Panc1 (cell line): ENCODE measurements around the gene MXD4.

Experiments used
- POLR2AphosphoS5 ChIP-seq: IDR thresholded peaks from 2 replicates; pipeline ENCODE4 v1.6.1; 2012; ENCODE audit warnings: mild to moderate bottlenecking, low read depth, low read length, moderate library complexity
- SIN3A ChIP-seq: IDR thresholded peaks from 2 replicates; pipeline ENCODE4 v1.6.1; 2012; ENCODE audit warnings: low read depth, mild to moderate bottlenecking, low read length, moderate library complexity, borderline replicate concordance; ENCODE audit not compliant: insufficient read depth
- TCF7L2 ChIP-seq: IDR thresholded peaks from 2 replicates; pipeline ENCODE4 v1.6.1; 2011; ENCODE audit warnings: mild to moderate bottlenecking, low read depth, low read length, inconsistent platforms
- TF ChIP-seq, protein P1 (sequence below): fragments of 450-650 bp; IDR thresholded peaks from 2 replicates; pipeline ENCODE4 v1.5.1; 2017; ENCODE audit warnings: mild to moderate bottlenecking
- TF ChIP-seq, protein P2 (sequence below), 2 experiments: IDR thresholded peaks; 2 replicates each; pipeline ENCODE4 v1.6.1; 2011 to 2012; ENCODE audit warnings: low read depth in 2 of 2, control low read depth in 1 of 2, low read length in 1 of 2, mild to moderate bottlenecking in 1 of 2, moderate library complexity in 1 of 2; ENCODE audit not compliant: insufficient read depth in 1 of 2

DNA sequence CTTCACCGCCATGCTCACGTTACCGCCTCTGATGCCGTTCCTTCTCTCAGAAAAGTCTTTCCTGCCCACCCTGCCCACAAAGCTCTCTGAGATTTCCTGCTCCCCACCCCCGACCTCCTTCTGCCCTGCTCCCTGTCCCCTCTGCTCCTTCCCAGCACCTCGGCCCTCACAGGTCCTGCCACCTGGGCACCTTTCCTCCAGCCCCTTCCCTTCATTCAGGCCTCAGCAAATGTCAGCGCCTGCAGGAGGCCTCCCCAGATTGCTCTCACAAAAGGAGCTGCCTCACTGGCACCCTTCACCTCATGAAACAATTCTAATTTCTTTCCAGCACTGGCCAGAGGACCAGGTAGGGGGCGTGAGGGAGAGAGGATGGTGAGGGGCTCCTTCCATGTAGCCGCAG lies 33.6 kb upstream of the MXD4 start:
- TF ChIP-seq, protein P1, sequence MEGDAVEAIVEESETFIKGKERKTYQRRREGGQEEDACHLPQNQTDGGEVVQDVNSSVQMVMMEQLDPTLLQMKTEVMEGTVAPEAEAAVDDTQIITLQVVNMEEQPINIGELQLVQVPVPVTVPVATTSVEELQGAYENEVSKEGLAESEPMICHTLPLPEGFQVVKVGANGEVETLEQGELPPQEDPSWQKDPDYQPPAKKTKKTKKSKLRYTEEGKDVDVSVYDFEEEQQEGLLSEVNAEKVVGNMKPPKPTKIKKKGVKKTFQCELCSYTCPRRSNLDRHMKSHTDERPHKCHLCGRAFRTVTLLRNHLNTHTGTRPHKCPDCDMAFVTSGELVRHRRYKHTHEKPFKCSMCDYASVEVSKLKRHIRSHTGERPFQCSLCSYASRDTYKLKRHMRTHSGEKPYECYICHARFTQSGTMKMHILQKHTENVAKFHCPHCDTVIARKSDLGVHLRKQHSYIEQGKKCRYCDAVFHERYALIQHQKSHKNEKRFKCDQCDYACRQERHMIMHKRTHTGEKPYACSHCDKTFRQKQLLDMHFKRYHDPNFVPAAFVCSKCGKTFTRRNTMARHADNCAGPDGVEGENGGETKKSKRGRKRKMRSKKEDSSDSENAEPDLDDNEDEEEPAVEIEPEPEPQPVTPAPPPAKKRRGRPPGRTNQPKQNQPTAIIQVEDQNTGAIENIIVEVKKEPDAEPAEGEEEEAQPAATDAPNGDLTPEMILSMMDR, result no peak
- TF ChIP-seq, protein P2, sequence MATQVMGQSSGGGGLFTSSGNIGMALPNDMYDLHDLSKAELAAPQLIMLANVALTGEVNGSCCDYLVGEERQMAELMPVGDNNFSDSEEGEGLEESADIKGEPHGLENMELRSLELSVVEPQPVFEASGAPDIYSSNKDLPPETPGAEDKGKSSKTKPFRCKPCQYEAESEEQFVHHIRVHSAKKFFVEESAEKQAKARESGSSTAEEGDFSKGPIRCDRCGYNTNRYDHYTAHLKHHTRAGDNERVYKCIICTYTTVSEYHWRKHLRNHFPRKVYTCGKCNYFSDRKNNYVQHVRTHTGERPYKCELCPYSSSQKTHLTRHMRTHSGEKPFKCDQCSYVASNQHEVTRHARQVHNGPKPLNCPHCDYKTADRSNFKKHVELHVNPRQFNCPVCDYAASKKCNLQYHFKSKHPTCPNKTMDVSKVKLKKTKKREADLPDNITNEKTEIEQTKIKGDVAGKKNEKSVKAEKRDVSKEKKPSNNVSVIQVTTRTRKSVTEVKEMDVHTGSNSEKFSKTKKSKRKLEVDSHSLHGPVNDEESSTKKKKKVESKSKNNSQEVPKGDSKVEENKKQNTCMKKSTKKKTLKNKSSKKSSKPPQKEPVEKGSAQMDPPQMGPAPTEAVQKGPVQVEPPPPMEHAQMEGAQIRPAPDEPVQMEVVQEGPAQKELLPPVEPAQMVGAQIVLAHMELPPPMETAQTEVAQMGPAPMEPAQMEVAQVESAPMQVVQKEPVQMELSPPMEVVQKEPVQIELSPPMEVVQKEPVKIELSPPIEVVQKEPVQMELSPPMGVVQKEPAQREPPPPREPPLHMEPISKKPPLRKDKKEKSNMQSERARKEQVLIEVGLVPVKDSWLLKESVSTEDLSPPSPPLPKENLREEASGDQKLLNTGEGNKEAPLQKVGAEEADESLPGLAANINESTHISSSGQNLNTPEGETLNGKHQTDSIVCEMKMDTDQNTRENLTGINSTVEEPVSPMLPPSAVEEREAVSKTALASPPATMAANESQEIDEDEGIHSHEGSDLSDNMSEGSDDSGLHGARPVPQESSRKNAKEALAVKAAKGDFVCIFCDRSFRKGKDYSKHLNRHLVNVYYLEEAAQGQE (IDR thresholded peaks at IDR 0.05; ENCODE audit: insufficient read depth in 1 of 2, low read depth in 2 of 2, low read length in 1 of 2), result no peak
- TF ChIP-seq POLR2AphosphoS5 (no peak), SIN3A (no peak), TCF7L2 (no peak)
